Activated CD8-positive, alpha-beta memory T cell treated with anti-CD3 and anti-CD28 coated beads, Interleukin-2, amount 10 ng/mL, durations not matched to agents 7 days and 5 days (primary cell): ENCODE data around the gene PARP15. TPM values are rescaled to one million over a fixed set of nuclear protein-coding genes. Genes with fewer than 3 reads are reported as not detected.
"Not testable (repeated sequence)": the region's sequence is repeated elsewhere in the genome, so short reads cannot be mapped to it uniquely, and the experiment has no call there.

ENCODE experiments used
- ATAC-seq: fragments of 150-1000 bp; cut with Tn5 transposase; one replicate; pipeline ENCODE4 v1.10.0; 2021; ENCODE audit warnings: moderate library complexity
- CTCF ChIA-PET: fragments of 350-600 bp; sonication (Branson Sonifier 250); formaldehyde crosslinking; loops from one replicate; lab custom pipeline; 2021; ENCODE audit warnings: antibody characterized with exemption; lab: Charles Lee
- DNase-seq: peaks from one replicate; pipeline ENCODE4 v3.0.0-alpha.2; 2020
- H3K27ac Mint-ChIP-seq: one replicate; pipeline ENCODE4 v1.8.0; 2021; ENCODE audit warnings: mild to moderate bottlenecking, mixed read lengths
- H3K27me3 Mint-ChIP-seq: one replicate; pipeline ENCODE4 v1.8.0; 2021; ENCODE audit warnings: mixed read lengths
- H3K36me3 Mint-ChIP-seq: one replicate; pipeline ENCODE4 v1.8.0; 2021; ENCODE audit warnings: mild to moderate bottlenecking, mixed read lengths
- H3K4me1 Mint-ChIP-seq: one replicate; pipeline ENCODE4 v1.8.0; 2021; ENCODE audit warnings: mixed read lengths
- H3K4me3 Mint-ChIP-seq: one replicate; pipeline ENCODE4 v1.8.0; 2021; ENCODE audit warnings: mild to moderate bottlenecking, moderate library complexity, mixed read lengths
- H3K9me3 Mint-ChIP-seq: one replicate; pipeline ENCODE4 v1.8.0; 2022; ENCODE audit warnings: low read depth, mixed read lengths
- total RNA-seq, 2 experiments: library from RNA; stranded (reverse); gene quantifications; one replicate each; pipeline ENCODE4 v1.2.3, GENCODE V29; 2021

Gene PARP15
- total RNA-seq, 2 experiments from 2014 or later = 36.1 to 40.6 TPM

- Mint-ChIP-seq H3K9me3 (no peaks in the 10 kb centered on the region), H3K4me3 (no peak overlapping the region), H3K36me3 (peaks cover 78% of the 10 kb centered on the region), H3K27me3 (no peaks in the 10 kb centered on the region), H3K27ac (no peak overlapping the region), H3K4me1 (peaks cover 51% of the 10 kb centered on the region)
- DNase-seq (no peak), ATAC-seq (no peak)
- CTCF ChIA-PET = interaction anchor here (1.3 kb wide), 1 partner anchor 17 kb away, joined by 3 read pairs; no protein-coding TSS in a partner anchor
These were observed 20.1 kb upstream of the PARP15 start for GRCh38 chr3:122557356-122557755.

GRCh38 chr3:122558605-122559004, 18.8 kb upstream of the PARP15 start:
- DNase-seq (no peak), ATAC-seq (no peak)
- no peaks in the 10 kb centered on the region for H3K9me3 Mint-ChIP-seq
- no peak overlapping the region for H3K27ac Mint-ChIP-seq
- peaks cover 54% of the 10 kb centered on the region for H3K4me1 Mint-ChIP-seq
- no peaks in the 10 kb centered on the region for H3K27me3 Mint-ChIP-seq
- H3K36me3 Mint-ChIP-seq = peaks cover 79% of the 10 kb centered on the region
- H3K4me3 Mint-ChIP-seq = no peak overlapping the region
- CTCF ChIA-PET = interaction anchor here (0.7 to 10.0 kb wide), 5 partner anchors 10 to 136 kb away, joined by 3 to 145 read pairs (median 3); partner anchors contain the start of gene PARP14

GRCh38 chr3:122559906-122560305, 17.5 kb upstream of the PARP15 start:
- peaks cover 78% of the 10 kb centered on the region for H3K36me3 Mint-ChIP-seq

GRCh38 chr3:122560680-122561079, 16.8 kb upstream of the PARP15 start:
- peak overlapping the region; percentile 68 for H3K27ac Mint-ChIP-seq
- peak overlapping the region; percentile 37 for H3K4me3 Mint-ChIP-seq
- peaks cover 45% of the 10 kb centered on the region for H3K4me1 Mint-ChIP-seq
- ATAC-seq = peak; percentile 5
- CTCF ChIA-PET = interaction anchor here (0.7 to 10.0 kb wide), 4 partner anchors 12 to 177 kb away, joined by 3 to 145 read pairs (median 4); partner anchors contain the start of genes FAM162A and PARP14
- H3K9me3 Mint-ChIP-seq = no peaks in the 10 kb centered on the region
- peaks cover 75% of the 10 kb centered on the region for H3K36me3 Mint-ChIP-seq
- DNase-seq = peak; percentile 80
- H3K27me3 Mint-ChIP-seq = no peaks in the 10 kb centered on the region

More at GRCh38 chr3:122559906-122560305, 17.5 kb upstream of the PARP15 start:
- peaks cover 49% of the 10 kb centered on the region for H3K4me1 Mint-ChIP-seq
- H3K27ac Mint-ChIP-seq = no peak overlapping the region
- H3K9me3 Mint-ChIP-seq = no peaks in the 10 kb centered on the region
- no peaks in the 10 kb centered on the region for H3K27me3 Mint-ChIP-seq
- ATAC-seq (no peak), DNase-seq (no peak)
- no peak overlapping the region for H3K4me3 Mint-ChIP-seq
- CTCF ChIA-PET = interaction anchor here (0.8 to 10.0 kb wide), 6 partner anchors 11 to 135 kb away, joined by 3 to 145 read pairs (median 4); partner anchors contain the start of gene PARP14

- Mint-ChIP-seq H3K27ac (peak overlapping the region; percentile 100), H3K4me1 (peaks cover 60% of the 10 kb centered on the region), H3K9me3 (no peaks in the 10 kb centered on the region), H3K27me3 (no peaks in the 10 kb centered on the region), H3K4me3 (peak overlapping the region; percentile 99), H3K36me3 (peaks cover 75% of the 10 kb centered on the region)
- CTCF ChIA-PET = interaction anchor here (1.2 to 10.0 kb wide), 4 partner anchors 15 to 119 kb away, joined by 3 to 145 read pairs (median 4); partner anchors contain the start of genes PARP14 and PARP15
- ATAC-seq (no peak), DNase-seq (no peak)
These were observed 14.3 kb upstream of the PARP15 start for GRCh38 chr3:122562923-122563716.

- ATAC-seq (peak; percentile 6), DNase-seq (peak; percentile 46)
- Mint-ChIP-seq H3K4me1 (peaks cover 65% of the 10 kb centered on the region), H3K36me3 (peaks cover 77% of the 10 kb centered on the region), H3K9me3 (no peaks in the 10 kb centered on the region), H3K4me3 (peak overlapping the region; percentile 99), H3K27me3 (no peaks in the 10 kb centered on the region), H3K27ac (peak overlapping the region; percentile 100)
- CTCF ChIA-PET = interaction anchor here (0.5 to 10.0 kb wide), 3 partner anchors 15 to 115 kb away, joined by 3 to 145 read pairs (median 4); partner anchors contain the start of gene PARP14
These were observed 13.8 kb upstream of the PARP15 start for GRCh38 chr3:122563717-122564025.

- peak; percentile 94 for DNase-seq
- peak; percentile 97 for ATAC-seq
- Mint-ChIP-seq H3K36me3 (peaks cover 78% of the 10 kb centered on the region), H3K27me3 (no peaks in the 10 kb centered on the region), H3K4me1 (peaks cover 71% of the 10 kb centered on the region), H3K27ac (peak within 1 kb of the TSS; percentile 100), H3K4me3 (peak within 1 kb of the TSS; percentile 99), H3K9me3 (no peaks in the 10 kb centered on the region)
- CTCF ChIA-PET = interaction anchor here (0.5 to 10.0 kb wide), 8 partner anchors 11 to 119 kb away, joined by 3 to 145 read pairs (median 3); partner anchors contain the start of genes KPNA1 and PARP14
These were observed 13.1 kb upstream of the PARP15 start, which contains the start of the genes DTX3L and PARP9 for GRCh38 chr3:122564155-122564912. Gene DTX3L (plus strand): TSS chr3:122564338. CDS start chr3:122564427, 89 bp downstream. Gene PARP9 (minus strand): TSS chr3:122564300. CDS start chr3:122559620, 4,680 bp downstream.

GRCh38 chr3:122568131-122568530, 9.3 kb upstream of the PARP15 start:
- DNase-seq, H3K27me3 Mint-ChIP-seq, ATAC-seq, H3K4me3 Mint-ChIP-seq, H3K9me3 Mint-ChIP-seq: not testable (repeated sequence)
- H3K4me1 Mint-ChIP-seq = peaks cover 65% of the 10 kb centered on the region
- CTCF ChIA-PET = interaction anchor here (1.1 to 2.2 kb wide), 2 partner anchors 11 to 111 kb away, joined by 5 to 7 read pairs; no protein-coding TSS in a partner anchor
- H3K27ac Mint-ChIP-seq = peak overlapping the region; percentile 62
- H3K36me3 Mint-ChIP-seq = peaks cover 80% of the 10 kb centered on the region

- DNase-seq (no peak), ATAC-seq (no peak)
- H3K9me3 Mint-ChIP-seq = no peaks in the 10 kb centered on the region
- peak overlapping the region; percentile 62 for H3K27ac Mint-ChIP-seq
- no peaks in the 10 kb centered on the region for H3K27me3 Mint-ChIP-seq
- CTCF ChIA-PET = interaction anchor here (2.2 kb wide), 1 partner anchor 110 kb away, joined by 7 read pairs; no protein-coding TSS in a partner anchor
- peaks cover 81% of the 10 kb centered on the region for H3K36me3 Mint-ChIP-seq
- H3K4me1 Mint-ChIP-seq = peaks cover 71% of the 10 kb centered on the region
- no peak overlapping the region for H3K4me3 Mint-ChIP-seq
These were observed 8.7 kb upstream of the PARP15 start for GRCh38 chr3:122568755-122569154.

- ATAC-seq (peak; percentile 58), DNase-seq (peak; percentile 59)
- Mint-ChIP-seq H3K36me3 (peaks cover 62% of the 10 kb centered on the region), H3K4me3 (no peak overlapping the region), H3K4me1 (peaks cover 62% of the 10 kb centered on the region), H3K27me3 (no peaks in the 10 kb centered on the region), H3K9me3 (no peaks in the 10 kb centered on the region), H3K27ac (peak overlapping the region; percentile 76)
- CTCF ChIA-PET = no interaction called here
These were observed 4.5 kb upstream of the PARP15 start for GRCh38 chr3:122572940-122573412.

GRCh38 chr3:122576174-122576940, 1.1 kb upstream of the PARP15 start:
- Mint-ChIP-seq H3K27ac (peak overlapping the region; percentile 24), H3K36me3 (peaks cover 49% of the 10 kb centered on the region), H3K4me1 (peaks cover 52% of the 10 kb centered on the region), H3K9me3 (peaks cover 4% of the 10 kb centered on the region), H3K4me3 (no peak overlapping the region), H3K27me3 (no peaks in the 10 kb centered on the region)
- CTCF ChIA-PET = interaction anchor here (3.1 kb wide), 1 partner anchor 103 kb away, joined by 16 read pairs; no protein-coding TSS in a partner anchor
- ATAC-seq (peak; percentile 13), DNase-seq (no peak)
